ENCODE measurements around the gene PATL2. TPM values are rescaled to one million over a fixed set of nuclear protein-coding genes. Genes with fewer than 3 reads are reported as not detected.
A peak's percentile ranks its signal among the peaks of the same experiment; 100 is the strongest.

PATL2 gene
- total and polyA plus RNA-seq, 10 donors: 17.0 to 64.2 (median 28.9) TPM

GRCh38 chr15:44727485-44728231, 16.5 kb upstream of the PATL2 start:
- Histone ChIP-seq H3K36me3 (peaks cover 0 to 15% (median 4%) of the 10 kb centered on the region in 6 donors), H3K4me1 (peaks cover 58 to 93% (median 87%) of the 10 kb centered on the region in 6 donors), H3K27me3 (replicated peaks in 1 of 7) (no peaks in the 10 kb centered on the region), H3K4me3 (peak overlapping the region in 1 of 8 donors; percentile 79), H3K9me3 (no peaks in the 10 kb centered on the region), H3K27ac (peak overlapping the region; percentile 81 to 100 (median 98))
- intact Hi-C loops (cut with DNase I; ENCODE audit: low total_unique reads): no loop called here
- no peak for DNase-seq
- TF ChIP-seq POLR2A (IDR thresholded peaks at IDR 0.05): no peak
- TF ChIP-seq, protein P1, sequence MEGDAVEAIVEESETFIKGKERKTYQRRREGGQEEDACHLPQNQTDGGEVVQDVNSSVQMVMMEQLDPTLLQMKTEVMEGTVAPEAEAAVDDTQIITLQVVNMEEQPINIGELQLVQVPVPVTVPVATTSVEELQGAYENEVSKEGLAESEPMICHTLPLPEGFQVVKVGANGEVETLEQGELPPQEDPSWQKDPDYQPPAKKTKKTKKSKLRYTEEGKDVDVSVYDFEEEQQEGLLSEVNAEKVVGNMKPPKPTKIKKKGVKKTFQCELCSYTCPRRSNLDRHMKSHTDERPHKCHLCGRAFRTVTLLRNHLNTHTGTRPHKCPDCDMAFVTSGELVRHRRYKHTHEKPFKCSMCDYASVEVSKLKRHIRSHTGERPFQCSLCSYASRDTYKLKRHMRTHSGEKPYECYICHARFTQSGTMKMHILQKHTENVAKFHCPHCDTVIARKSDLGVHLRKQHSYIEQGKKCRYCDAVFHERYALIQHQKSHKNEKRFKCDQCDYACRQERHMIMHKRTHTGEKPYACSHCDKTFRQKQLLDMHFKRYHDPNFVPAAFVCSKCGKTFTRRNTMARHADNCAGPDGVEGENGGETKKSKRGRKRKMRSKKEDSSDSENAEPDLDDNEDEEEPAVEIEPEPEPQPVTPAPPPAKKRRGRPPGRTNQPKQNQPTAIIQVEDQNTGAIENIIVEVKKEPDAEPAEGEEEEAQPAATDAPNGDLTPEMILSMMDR (IDR thresholded peaks at IDR 0.05 in 8 of 11, conservative IDR thresholded peaks at IDR 0.05 in 3 of 11): peak in 1 of 11 experiments; percentile 6
- 72 to 89% (median 78%) methylated on average over 6 of the region's 6 CpGs for WGBS, 5 donors

DNA sequence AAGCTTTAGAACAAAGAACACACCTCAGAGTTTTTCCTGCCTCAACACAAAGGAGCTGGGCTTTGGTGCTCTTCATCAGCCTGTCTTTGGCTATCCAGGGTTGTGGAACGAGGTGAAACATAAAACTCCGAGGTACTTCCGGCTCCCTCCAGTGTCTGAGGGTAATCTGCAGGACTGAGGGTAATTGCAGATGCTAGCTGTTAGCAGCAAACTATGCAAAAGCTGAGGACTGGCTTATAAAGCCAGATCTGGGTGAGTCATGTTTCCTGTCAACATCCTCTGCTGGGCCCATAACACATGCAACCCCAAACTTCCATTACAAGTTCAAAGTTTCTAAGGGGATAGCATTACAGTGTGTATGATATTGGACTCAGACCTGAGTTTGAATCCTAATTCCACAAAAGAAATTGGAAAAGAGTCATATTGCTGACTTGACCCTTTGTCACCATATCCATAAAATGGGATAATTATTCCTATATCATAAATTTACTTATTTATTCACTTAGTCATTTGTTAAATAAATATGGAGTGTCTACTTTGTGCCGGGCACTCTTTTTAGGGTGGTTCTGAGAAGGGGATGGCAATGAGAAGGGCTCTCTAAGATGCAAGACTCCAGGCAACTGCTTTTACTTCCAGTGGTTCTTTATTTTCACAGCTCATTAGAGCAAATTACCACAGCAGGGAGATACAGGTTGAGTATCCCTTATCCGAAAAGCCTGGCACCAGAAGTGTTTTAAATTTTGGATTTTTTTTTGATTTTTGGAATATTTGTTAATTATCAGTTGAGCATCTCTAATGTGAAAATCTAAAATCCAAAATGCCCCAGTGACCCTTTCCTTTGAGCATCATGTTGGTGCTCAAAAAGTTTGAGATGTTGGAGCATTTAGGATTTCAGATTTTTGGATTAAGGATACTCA, 15.7 kb upstream of the PATL2 start:
- TF ChIP-seq POLR2A (IDR thresholded peaks at IDR 0.05): peak in 2 of 3 donors; percentile 86 to 92
- TF ChIP-seq, protein P1 (IDR thresholded peaks at IDR 0.05 in 8 of 11, conservative IDR thresholded peaks at IDR 0.05 in 3 of 11): peak in 2 of 11 experiments; percentile 18 to 38
- TF ChIP-seq POLR2AphosphoS5 (IDR thresholded peaks at IDR 0.05): peak; percentile 29 to 99 (median 38)
- intact Hi-C loops (cut with DNase I; ENCODE audit: low total_unique reads): no loop called here
- H3K4me3 ChIP-seq: peak overlapping the region in 6 of 8 donors; percentile 10 to 79 (median 32)
- H3K36me3 ChIP-seq: peaks cover 0 to 7% (median 2%) of the 10 kb centered on the region in 6 donors
- no peaks in the 10 kb centered on the region for H3K9me3 ChIP-seq
- 12 to 17% (median 12%) methylated on average over 5 of the region's 5 CpGs for WGBS, 5 donors
- DNase-seq: no peak
- H3K27me3 ChIP-seq (replicated peaks in 1 of 7): no peaks in the 10 kb centered on the region
- peaks cover 61 to 93% (median 87%) of the 10 kb centered on the region in 6 donors for H3K4me1 ChIP-seq
- peak overlapping the region; percentile 81 to 100 (median 98) for H3K27ac ChIP-seq

DNA sequence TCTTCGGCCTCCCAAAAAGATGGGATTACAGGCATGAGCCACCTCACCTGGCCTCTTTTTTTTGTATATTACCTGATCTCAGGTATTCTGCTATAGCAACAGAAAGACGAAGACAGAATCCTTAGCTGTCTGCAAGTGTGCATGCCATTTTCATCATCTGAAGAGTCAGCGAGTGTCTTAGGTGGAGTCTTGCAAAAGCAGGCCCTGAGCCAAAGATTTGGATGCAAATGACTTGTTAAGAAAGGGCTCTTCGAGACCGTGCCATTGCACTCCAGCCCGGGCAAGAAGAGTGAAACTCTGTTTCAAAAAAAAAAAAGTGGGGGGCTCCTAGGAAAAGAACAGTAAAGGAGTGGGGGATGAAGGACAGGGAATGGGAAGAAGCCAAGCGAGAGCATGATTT, 15.0 kb upstream of the PATL2 start:
- WGBS, 5 donors: 21 to 39% (median 23%) methylated on average over 7 of the region's 7 CpGs
- peak overlapping the region; percentile 81 to 100 (median 98) for H3K27ac ChIP-seq
- intact Hi-C loops (cut with DNase I; ENCODE audit: low total_unique reads): no loop called here
- peaks cover 61 to 93% (median 84%) of the 10 kb centered on the region in 6 donors for H3K4me1 ChIP-seq
- no peaks in the 10 kb centered on the region for H3K9me3 ChIP-seq
- no peaks in the 10 kb centered on the region for H3K36me3 ChIP-seq
- no peak for DNase-seq
- peak overlapping the region in 6 of 8 donors; percentile 10 to 79 (median 32) for H3K4me3 ChIP-seq
- no peaks in the 10 kb centered on the region for H3K27me3 ChIP-seq (replicated peaks in 1 of 7)
- TF ChIP-seq POLR2A (IDR thresholded peaks at IDR 0.05): no peak
- TF ChIP-seq POLR2AphosphoS5 (IDR thresholded peaks at IDR 0.05): no peak
- TF ChIP-seq, protein P1 (IDR thresholded peaks at IDR 0.05 in 8 of 11, conservative IDR thresholded peaks at IDR 0.05 in 3 of 11): no peak

All from spleen (tissue), 11 donors.